Right lobe of liver (tissue), 6 donors: ENCODE measurements around the gene USH1G. TPM values are rescaled to one million over a fixed set of nuclear protein-coding genes. Genes with fewer than 3 reads are reported as not detected.

Experiments used
- ATAC-seq, 4 donors: fragments of 200-7000 bp; cut with Tn5 transposase; one replicate each; pipeline ENCODE4 v1.9.1; 2020; ENCODE audit warnings: mild to moderate bottlenecking in 4 of 4, moderate library complexity in 4 of 4
- DNase-seq, 3 donors: peaks; one replicate each; pipeline ENCODE4 v3.0.0-alpha.2; 2020
- H3K27ac ChIP-seq, 3 donors: fragments of 200-600 bp; one replicate each; pipeline ENCODE4 v1.8.0; 2022
- H3K27me3 ChIP-seq, 2 donors: fragments of 200-600 bp; one replicate each; pipeline ENCODE4 v1.8.0; 2022
- H3K36me3 ChIP-seq, 4 donors: fragments of 200-600 bp; sonication (generic) in 1 of 4; one replicate each; pipeline versions ENCODE4 v1.5.1 to v1.8.0; 2017 to 2022; ENCODE audit warnings: control low read depth in 1 of 4
- H3K4me1 ChIP-seq, 4 donors: fragments of 200-600 bp; sonication (generic) in 1 of 4; one replicate each; pipeline versions ENCODE4 v1.5.1 to v1.8.0; 2017 to 2022; ENCODE audit warnings: control low read depth in 1 of 4
- H3K4me3 ChIP-seq, 3 donors: fragments of 200-600 bp; one replicate each; pipeline ENCODE4 v1.8.0; 2022
- H3K9me3 ChIP-seq, 4 donors: fragments of 200-600 bp; sonication (generic) in 1 of 4; one replicate each; pipeline versions ENCODE4 v1.5.1 to v1.8.0; 2017 to 2022; ENCODE audit warnings: control low read depth in 1 of 4
- CTCF ChIP-seq, 4 donors: fragments of 200-600 bp in 3 of 4; fragments of 450-650 bp in 1 of 4; IDR thresholded peaks; one replicate each; pipeline versions ENCODE4 v1.5.1 to v1.8.0; 2016 to 2022; ENCODE audit warnings: antibody characterized with exemption in 4 of 4, mild to moderate bottlenecking in 2 of 4
- POLR2A ChIP-seq: fragments of 450-650 bp; IDR thresholded peaks from one replicate; pipeline ENCODE4 v1.6.1; 2017; ENCODE audit warnings: antibody characterized with exemption, mild to moderate bottlenecking
- WGBS: methylation state at CpG from one replicate; pipeline ENCODE4 v1.1.6; 2018; ENCODE audit warnings: low coverage, low lambda C conversion rate; ENCODE audit not compliant: insufficient coverage; ENCODE audit errors: missing lambda C conversion rate; 5-methylcytosine and 5-hydroxymethylcytosine counted together
- intact Hi-C, 2 donors: fragments of 100-400 bp; cut with DNase I; formaldehyde crosslinking; loops; one replicate each; pipeline versions ENCODE4 v1.11.2 to v1.14.1; 2022
- total RNA-seq, 6 experiments: library from RNA; depleted of rRNA in 2 of 6; stranded (reverse); fragments of >200 nt in 2 of 6; fragmentation: NEBNext Ultra II Directional in 3 of 6; extraction: Animal tissue kit (Norgen Biotek cat#: 25700) in 3 of 6; gene quantifications; one replicate each; pipeline versions ENCODE4 v1.1.0 to v1.2.4, GENCODE V29; 2016 to 2023
- donor health status: DM: no; HTN: yes; CAD: no.
- donor health status: DM: no; HTN: no; CAD: no.
- donor health status: DM: no; HTN: no; CAD: no.
- donor health status: DM: no; HTN: yes; CAD: no.
- donor health status: DM: no; HTN: yes; CAD: no.

Gene USH1G
- total RNA-seq, 6 experiments from 2014 or later: not detected

GRCh38 chr17:74935048-74935447 is 12.0 kb upstream of the USH1G start:
- Histone ChIP-seq H3K9me3 (no peaks in the 10 kb centered on the region), H3K4me1 (peaks cover 0 to 7% (median 0%) of the 10 kb centered on the region in 4 donors), H3K36me3 (no peaks in the 10 kb centered on the region), H3K27me3 (no peaks in the 10 kb centered on the region), H3K27ac (no peak overlapping the region), H3K4me3 (no peak overlapping the region)
- DNase-seq (no peak), ATAC-seq (no peak)
- intact Hi-C loops: no loop called here
- TF ChIP-seq CTCF (IDR thresholded peaks at IDR 0.05) (no peak), POLR2A (no peak)
- WGBS: 66% methylated on average over 2 of the region's 3 CpGs

GRCh38 chr17:74930535-74931036 is 7.5 kb upstream of the USH1G start:
- DNase-seq (no peak), ATAC-seq (no peak)
- H3K9me3 ChIP-seq: no peaks in the 10 kb centered on the region
- peaks cover 0 to 3% (median 0%) of the 10 kb centered on the region in 4 donors for H3K4me1 ChIP-seq
- intact Hi-C loops: no loop called here
- WGBS: 85% methylated on average over 11 of the region's 24 CpGs
- no peak overlapping the region for H3K27ac ChIP-seq
- no peaks in the 10 kb centered on the region for H3K36me3 ChIP-seq
- no peak overlapping the region for H3K4me3 ChIP-seq
- TF ChIP-seq POLR2A (no peak), CTCF (IDR thresholded peaks at IDR 0.05) (no peak)
- no peaks in the 10 kb centered on the region for H3K27me3 ChIP-seq

- Histone ChIP-seq H3K36me3 (no peaks in the 10 kb centered on the region), H3K4me3 (no peak overlapping the region), H3K9me3 (no peaks in the 10 kb centered on the region), H3K27me3 (peaks cover 0 to 13% of the 10 kb centered on the region in 2 donors), H3K27ac (no peak overlapping the region), H3K4me1 (peaks cover 0 to 4% (median 0%) of the 10 kb centered on the region in 4 donors)
- TF ChIP-seq POLR2A: no peak
- no peak for TF ChIP-seq CTCF (IDR thresholded peaks at IDR 0.05)
- WGBS: 47% methylated on average over 3 of the region's 6 CpGs
- intact Hi-C loops: no loop called here
- DNase-seq: no peak
- ATAC-seq: no peak
Measured at GRCh38 chr17:74928786-74929185, 5.7 kb upstream of the USH1G start.

- no peak overlapping the region for H3K4me3 ChIP-seq
- intact Hi-C loops: no loop called here
- no peaks in the 10 kb centered on the region for H3K9me3 ChIP-seq
- H3K27ac ChIP-seq: no peak overlapping the region
- peaks cover 0 to 22% of the 10 kb centered on the region in 2 donors for H3K27me3 ChIP-seq
- TF ChIP-seq CTCF (IDR thresholded peaks at IDR 0.05): no peak
- no peak for TF ChIP-seq POLR2A
- no peak for DNase-seq
- H3K4me1 ChIP-seq: peaks cover 0 to 12% (median 4%) of the 10 kb centered on the region in 4 donors
- no peaks in the 10 kb centered on the region for H3K36me3 ChIP-seq
- WGBS: 73% methylated on average over 2 of the region's 3 CpGs
- no peak for ATAC-seq
Measured at GRCh38 chr17:74925242-74925641, 2.2 kb upstream of the USH1G start.
